ENCODE data around the gene ZNF536. TPM values are rescaled to one million over a fixed set of nuclear protein-coding genes. Genes with fewer than 3 reads are reported as not detected.

Gene ZNF536
- 10 to 100 TPM in 1 of 5 donors, 1 to 10 TPM in 2, under 1 TPM in 1, not detected in 1; 0.58 to 13.4 (median 3.8) TPM for total RNA-seq
- 1 to 10 TPM in 1 of 3 donors, under 1 TPM in 2; 0.44 to 1.1 (median 0.53) TPM for polyA plus RNA-seq
- long read RNA-seq, donor 1, partial matches to known transcripts = 0 of 1 reads
- long read RNA-seq, donor 1, other reads (novel, unspliced or antisense) = 0 of 1 reads
- long read RNA-seq, donor 2, partial matches to known transcripts = 0 of 2 reads
- long read RNA-seq, donor 2, other reads (novel, unspliced or antisense) = 0 of 2 reads
- long read RNA-seq, donor 3 = 0 reads
- long read RNA-seq, donor 4 = 0 reads
- long read RNA-seq, donor 5 = 0 reads
- long read RNA-seq, donor 6, partial matches to known transcripts = 0 of 1 reads
- long read RNA-seq, donor 6, other reads (novel, unspliced or antisense) = 0 of 1 reads
- long read RNA-seq, donor 7, partial matches to known transcripts = 0 of 1 reads
- long read RNA-seq, donor 7, other reads (novel, unspliced or antisense) = 0 of 1 reads
- long read RNA-seq, donor 8 = 0 reads
- long read RNA-seq, donor 9 = 0 reads
- long read RNA-seq, donor 10 = 0 reads

DNA sequence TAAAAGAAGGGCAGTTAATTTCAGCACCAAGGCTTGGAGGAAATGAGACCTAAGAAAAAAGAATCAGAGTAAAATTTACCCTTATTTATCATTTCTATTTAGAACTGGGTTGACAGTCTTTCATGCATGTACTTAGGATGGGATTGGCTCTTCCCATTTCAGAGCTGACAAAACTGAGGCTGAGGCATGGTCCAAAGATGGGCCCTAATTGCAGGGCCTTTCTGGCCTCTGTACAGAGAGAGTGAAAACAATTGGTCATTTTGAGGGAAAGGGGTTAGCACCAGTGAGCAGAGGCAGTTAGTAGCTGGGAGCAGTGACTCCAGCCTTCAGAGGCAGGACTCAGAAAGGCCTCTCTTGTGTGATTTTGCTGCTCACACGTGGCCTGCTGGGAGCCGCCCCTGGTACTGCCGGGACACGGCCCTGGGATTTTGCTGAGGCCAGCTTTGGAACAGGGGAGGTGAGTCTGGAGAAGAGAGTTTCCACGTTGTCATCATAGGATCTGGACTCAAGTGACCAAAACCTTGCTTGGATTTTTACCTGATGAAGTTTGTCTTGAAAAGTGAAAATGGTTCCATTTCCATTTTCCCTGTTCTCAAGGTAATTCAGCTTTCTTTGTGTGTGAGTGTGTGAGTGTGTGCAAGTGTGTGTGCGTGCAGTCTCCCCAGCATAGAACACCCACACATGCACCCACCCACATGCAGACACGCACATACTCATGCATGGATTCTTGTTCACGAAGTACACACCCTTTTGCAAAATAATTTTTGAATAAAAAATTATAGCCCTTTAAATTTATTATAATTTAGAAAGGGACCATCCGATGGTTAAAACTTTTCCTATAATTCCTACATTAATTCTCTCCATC is at the start of gene ZNF536:
Gene ZNF536 (plus strand): TSS at position 425 of the 865 bp plus-strand sequence. CDS start 71,179 bp downstream, outside the sequence.
- peaks cover 6 to 79% (median 22%) of the 10 kb centered on the region in 3 donors for H3K27me3 ChIP-seq
- no peak within 1 kb of the TSS for H3K4me3 ChIP-seq
- WGBS, 5 donors = 56 to 61% (median 58%) methylated on average over 8 to 9 of the region's 9 CpGs
- H3K9me3 ChIP-seq = no peaks in the 10 kb centered on the region
- TF ChIP-seq CTCF (IDR thresholded peaks at IDR 0.05) = no peak
- H3K27ac ChIP-seq = no peak within 1 kb of the TSS
- peak in 1 of 2 donors; percentile 14 for DNase-seq
- H3K36me3 ChIP-seq = no peaks in the 10 kb centered on the region
- peaks cover 0 to 10% (median 0%) of the 10 kb centered on the region in 4 donors for H3K4me1 ChIP-seq
- intact Hi-C loops (cut with DNase I; ENCODE audit: low total_unique reads) = no loop called here

DNA sequence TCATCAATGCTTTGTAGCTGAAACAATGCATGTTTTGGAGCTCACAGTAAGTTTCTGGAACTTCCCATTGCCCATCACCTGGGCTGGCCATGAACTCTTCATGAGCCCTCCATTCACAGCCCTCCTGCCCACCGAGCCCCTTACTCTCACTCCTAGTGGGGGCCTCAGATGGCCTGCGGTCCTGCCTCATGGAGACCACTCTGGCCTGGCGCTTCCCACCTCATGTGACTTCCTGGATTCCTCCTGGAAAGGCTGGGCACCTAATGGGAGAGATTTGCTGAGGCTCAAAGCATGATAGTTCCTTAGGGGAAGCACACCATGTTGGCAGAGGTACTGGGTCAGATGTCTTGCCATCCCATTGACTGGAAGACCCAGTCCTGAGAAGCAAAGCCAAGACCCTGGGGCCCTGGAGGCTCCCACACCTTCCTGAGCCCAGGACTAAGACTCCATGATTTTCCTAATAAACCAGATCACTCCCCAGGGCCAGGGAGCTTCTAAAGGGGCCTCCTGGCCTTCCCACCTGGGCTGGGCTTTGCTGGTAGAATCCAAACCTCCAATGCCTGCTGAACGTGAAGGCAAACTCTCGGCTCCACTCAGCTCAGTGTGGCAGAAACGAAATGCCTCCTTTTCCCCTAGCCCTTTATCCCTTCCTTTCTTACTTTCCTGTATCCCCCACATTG is 49.4 kb upstream of the ZNF536 start:
- Histone ChIP-seq H3K36me3 (no peaks in the 10 kb centered on the region), H3K9me3 (no peaks in the 10 kb centered on the region), H3K4me1 (no peaks in the 10 kb centered on the region), H3K27me3 (peaks cover 0 to 14% (median 0%) of the 10 kb centered on the region in 3 donors), H3K4me3 (no peak overlapping the region), H3K27ac (no peak overlapping the region)
- no peak for TF ChIP-seq EP300 (IDR thresholded peaks at IDR 0.05)
- TF ChIP-seq CTCF (IDR thresholded peaks at IDR 0.05) = no peak
- TF ChIP-seq POLR2A (IDR thresholded peaks at IDR 0.05) = no peak
- TF ChIP-seq POLR2AphosphoS5 (IDR thresholded peaks at IDR 0.05) = no peak
- intact Hi-C loops (cut with DNase I; ENCODE audit: low total_unique reads) = no loop called here
- peak in 1 of 2 donors; percentile 17 for DNase-seq
- 76 to 89% (median 84%) methylated on average over 6 of the region's 6 CpGs for WGBS, 5 donors

DNA sequence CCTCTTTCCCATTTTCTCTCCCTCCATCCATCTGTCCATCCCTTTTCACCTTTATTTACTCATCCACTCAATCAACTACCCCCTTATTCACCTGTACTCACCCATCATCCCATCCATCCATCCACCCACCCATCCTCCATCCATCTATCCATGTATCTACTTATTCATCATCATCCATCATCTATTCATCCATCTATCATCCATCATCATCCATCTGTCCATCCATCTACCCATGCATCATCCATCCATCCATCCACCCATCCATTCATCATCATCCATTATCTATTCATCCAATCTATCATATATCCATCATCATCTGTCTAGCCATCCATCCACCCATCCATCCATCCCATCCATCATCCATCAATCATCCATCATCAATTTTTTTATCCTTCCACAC is 48.3 kb upstream of the ZNF536 start:
- Histone ChIP-seq H3K36me3 (no peaks in the 10 kb centered on the region), H3K4me3 (no peak overlapping the region), H3K4me1 (no peaks in the 10 kb centered on the region), H3K27me3 (peaks cover 0 to 14% (median 0%) of the 10 kb centered on the region in 3 donors), H3K27ac (no peak overlapping the region), H3K9me3 (no peaks in the 10 kb centered on the region)
- TF ChIP-seq CTCF (IDR thresholded peaks at IDR 0.05) (no peak), POLR2AphosphoS5 (IDR thresholded peaks at IDR 0.05) (no peak), POLR2A (IDR thresholded peaks at IDR 0.05) (no peak), EP300 (IDR thresholded peaks at IDR 0.05) (no peak)
- intact Hi-C loops (cut with DNase I; ENCODE audit: low total_unique reads) = no loop called here
- no peak for DNase-seq

GRCh38 chr19:30324982-30325381 is 47.2 kb upstream of the ZNF536 start:
- WGBS, 5 donors = 85 to 89% (median 87%) methylated on average over 7 of the region's 7 CpGs
- Histone ChIP-seq H3K36me3 (no peaks in the 10 kb centered on the region), H3K4me3 (no peak overlapping the region), H3K27me3 (peaks cover 0 to 14% (median 0%) of the 10 kb centered on the region in 3 donors), H3K27ac (no peak overlapping the region), H3K4me1 (no peaks in the 10 kb centered on the region), H3K9me3 (no peaks in the 10 kb centered on the region)
- TF ChIP-seq CTCF (IDR thresholded peaks at IDR 0.05) = no peak
- TF ChIP-seq EP300 (IDR thresholded peaks at IDR 0.05) = no peak
- TF ChIP-seq POLR2AphosphoS5 (IDR thresholded peaks at IDR 0.05) = no peak
- no peak for TF ChIP-seq POLR2A (IDR thresholded peaks at IDR 0.05)
- intact Hi-C loops (cut with DNase I; ENCODE audit: low total_unique reads) = no loop called here
- peak in 1 of 2 donors; percentile 19 for DNase-seq
